Esophagus squamous epithelium (tissue), 4 donors: ENCODE results near the gene PDZRN3.

Experiments used
- CTCF ChIP-seq, 6 experiments: fragments of 450-650 bp in 4 of 6; fragments of 200-600 bp in 2 of 6; sonication (generic) in 2 of 6; IDR thresholded peaks; one replicate each; pipeline ENCODE4 v1.5.1; 2016 to 2019; ENCODE audit warnings: antibody characterized with exemption in 6 of 6, mild to moderate bottlenecking in 4 of 6, moderate library complexity in 4 of 6
- POLR2A ChIP-seq, 4 donors: fragments of 450-650 bp; IDR thresholded peaks; one replicate each; pipeline ENCODE4 v1.6.1; 2017; ENCODE audit warnings: antibody characterized with exemption in 4 of 4, mild to moderate bottlenecking in 4 of 4, moderate library complexity in 3 of 4

DNA sequence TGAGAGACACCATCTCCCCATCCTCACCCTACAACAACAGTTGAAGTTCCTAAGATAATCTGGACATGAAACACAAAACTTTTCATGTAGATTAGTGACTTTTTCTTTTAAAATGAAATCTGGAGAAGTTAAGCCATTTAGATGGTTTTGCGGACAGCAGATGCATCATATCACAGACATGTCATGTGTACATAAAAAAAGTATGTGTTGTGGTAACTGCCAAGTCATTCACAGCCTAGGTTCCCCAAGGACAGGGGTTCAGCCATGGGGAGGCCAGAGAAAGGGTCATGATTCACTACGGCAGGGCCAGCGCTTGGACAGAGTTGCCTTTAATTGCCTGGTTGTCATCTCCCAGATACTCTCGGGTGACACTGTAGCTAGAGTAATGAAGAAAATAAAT lies 163.2 kb downstream of the PDZRN3 start:
- TF ChIP-seq POLR2A (IDR thresholded peaks at IDR 0.05) (no peak), CTCF (IDR thresholded peaks at IDR 0.05) (no peak)
